SH-SY5Y (cell line): ENCODE data around the gene MRPL37.

ENCODE experiments used
- GATA2 ChIP-seq: IDR thresholded peaks from 2 replicates; pipeline ENCODE4 v1.6.1; 2011; ENCODE audit warnings: mild to moderate bottlenecking, low read depth, low read length
- GATA3 ChIP-seq: IDR thresholded peaks from 2 replicates; pipeline ENCODE4 v1.6.1; 2011; ENCODE audit warnings: low read depth, mild to moderate bottlenecking, low read length, moderate library complexity

The MRPL37 gene

DNA sequence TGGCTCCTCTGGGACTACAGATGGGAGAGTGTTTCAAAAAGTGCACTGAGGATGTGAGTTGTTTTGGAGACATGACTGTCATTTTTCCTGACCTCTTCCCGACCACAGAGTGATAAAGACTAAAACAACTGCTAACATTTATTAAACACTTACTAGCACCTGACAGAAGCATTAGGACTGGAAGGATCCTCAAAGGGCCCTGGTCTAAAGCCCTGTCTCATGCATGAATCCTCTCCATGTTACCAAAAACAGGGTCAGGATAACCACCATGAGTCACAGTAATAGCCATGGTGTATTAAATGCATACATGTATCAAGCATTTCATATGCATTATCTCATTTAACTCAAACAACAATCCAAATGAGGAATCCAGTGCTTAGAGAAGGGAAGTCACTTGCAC is 11.7 kb upstream of the MRPL37 start:
- TF ChIP-seq GATA3 (no peak), GATA2 (no peak)

DNA sequence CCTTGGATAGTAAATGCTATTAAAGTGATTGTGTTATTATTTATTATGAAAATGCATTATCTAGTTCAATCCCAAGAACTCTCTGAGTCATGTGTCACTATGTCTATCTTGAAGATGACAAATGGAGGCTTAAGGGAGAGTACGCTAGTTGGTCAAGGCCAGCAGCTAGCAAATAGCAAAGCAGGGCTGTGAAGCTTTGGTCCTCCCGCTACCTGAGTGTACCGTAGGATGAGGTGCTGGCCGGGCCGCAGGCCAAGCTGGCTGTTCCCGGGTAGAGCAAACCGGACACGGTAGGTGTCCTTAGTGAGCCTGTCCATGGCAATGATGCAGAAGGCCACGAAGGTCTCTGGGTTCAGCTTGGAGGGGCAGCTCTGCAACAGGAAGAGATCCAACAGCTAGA is 9.4 kb upstream of the MRPL37 start:
- TF ChIP-seq GATA3 (no peak), GATA2 (no peak)

DNA sequence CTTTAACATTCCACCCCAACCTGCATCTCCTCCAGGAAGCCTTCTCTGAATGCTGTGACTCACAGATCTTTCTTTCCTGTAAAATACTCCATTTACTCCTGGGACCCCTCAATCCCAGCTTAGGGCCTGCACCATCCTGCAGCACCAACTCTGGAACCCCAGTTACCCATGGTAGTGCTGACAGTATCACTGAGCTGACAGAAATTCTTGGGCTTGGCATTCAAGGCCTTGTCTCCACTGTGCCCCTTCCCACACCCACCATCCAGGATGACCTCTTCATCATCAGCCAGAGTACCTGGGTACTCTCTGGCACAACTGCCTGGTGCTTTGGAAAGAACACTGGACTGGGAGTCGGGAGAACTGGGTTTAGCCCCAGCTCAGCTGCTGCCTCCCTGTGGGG is 8.4 kb upstream of the MRPL37 start:
- no peak for TF ChIP-seq GATA3
- no peak for TF ChIP-seq GATA2

DNA sequence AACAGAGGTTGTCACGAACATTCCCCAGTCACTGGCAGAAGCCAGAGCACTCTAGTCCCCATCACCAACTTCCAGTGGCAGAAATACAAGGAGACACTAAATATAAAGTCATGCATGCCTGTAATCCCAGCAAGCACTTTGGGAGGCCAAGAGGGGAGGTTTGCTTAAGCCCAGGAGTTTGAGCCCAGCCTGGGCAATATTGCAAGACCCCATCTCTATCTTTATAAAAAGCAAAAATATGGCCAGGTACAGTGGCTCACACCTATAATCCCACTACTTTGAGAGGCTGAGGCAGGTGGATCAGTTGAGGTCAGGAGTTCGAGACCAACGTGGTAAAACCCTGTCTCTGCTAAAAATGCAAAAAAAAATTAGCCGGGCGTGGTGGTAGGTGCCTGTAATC is 6.5 kb upstream of the MRPL37 start:
- TF ChIP-seq GATA3 (no peak), GATA2 (no peak)

DNA sequence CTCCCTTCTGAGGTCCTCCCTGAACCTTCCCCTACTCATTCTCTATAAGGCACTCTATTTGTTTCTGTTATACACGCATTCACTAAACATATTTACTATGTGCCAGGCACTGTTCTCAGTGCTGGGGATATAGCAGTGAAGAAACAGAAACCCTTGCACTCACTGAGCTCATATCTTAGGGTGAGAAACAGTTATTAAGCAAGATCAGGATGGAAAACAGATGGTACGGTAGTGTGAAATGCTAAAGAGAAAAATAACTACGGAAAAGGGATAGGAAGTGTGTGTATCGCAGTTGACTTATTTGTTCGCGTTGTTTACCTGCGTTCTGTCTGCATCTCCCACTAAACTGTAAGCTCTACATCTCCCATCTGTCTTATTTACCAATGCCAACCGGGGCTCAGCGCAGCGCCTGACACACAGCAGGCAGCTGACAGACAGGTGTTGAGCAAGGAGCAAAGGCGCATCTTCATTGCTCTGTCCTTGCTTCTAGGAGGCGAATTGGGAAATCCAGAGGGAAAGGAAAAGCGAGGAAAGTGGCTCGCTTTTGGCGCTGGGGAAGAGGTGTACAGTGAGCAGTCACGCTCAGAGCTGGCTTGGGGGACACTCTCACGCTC is 709 bp upstream of the MRPL37 start:
- TF ChIP-seq GATA3 (no peak), GATA2 (no peak)

DNA sequence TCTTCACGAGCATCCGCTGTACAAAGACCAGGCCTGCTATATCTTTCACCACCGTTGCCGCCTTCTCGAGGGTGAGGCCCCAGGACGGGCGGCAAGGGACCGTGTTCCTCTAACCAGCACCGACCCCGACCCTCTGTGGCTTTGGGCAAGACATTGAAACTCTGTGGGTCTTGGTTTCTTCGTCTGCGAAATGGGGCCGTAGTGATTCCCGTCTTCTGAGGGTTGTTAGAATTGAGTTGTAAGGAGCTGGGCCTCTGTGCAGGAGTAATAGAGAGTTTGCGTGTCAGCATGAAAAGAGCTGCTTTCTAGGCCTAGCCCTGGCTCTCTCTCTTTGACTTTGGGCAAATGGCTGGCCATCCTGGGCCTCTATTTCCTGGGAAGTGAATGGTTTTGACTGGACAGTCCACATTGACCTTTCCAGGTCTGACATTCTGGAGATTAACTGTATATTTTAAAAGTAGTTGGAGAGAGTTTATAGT is 591 bp downstream of the MRPL37 start:
- TF ChIP-seq GATA3 (no peak), GATA2 (no peak)

DNA sequence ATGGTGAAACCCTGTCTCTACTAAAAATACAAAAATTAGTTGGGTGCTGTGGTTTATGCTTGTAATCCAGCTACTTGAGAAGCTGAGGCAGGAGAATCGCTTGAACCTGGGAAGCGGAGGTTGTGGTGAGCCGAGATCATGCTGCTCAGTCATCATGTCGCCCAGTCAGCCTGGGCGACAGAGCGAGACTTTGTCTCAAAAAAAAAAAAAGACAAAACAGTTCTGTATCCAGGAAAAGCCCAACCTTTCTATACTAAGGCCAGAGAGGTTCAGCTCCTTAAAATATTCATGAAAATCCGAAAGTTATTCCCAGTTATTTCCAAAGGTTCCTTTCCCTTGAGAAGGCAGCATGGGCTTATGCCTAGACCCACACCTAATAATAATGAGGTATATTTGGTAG is 4.2 kb downstream of the MRPL37 start:
- no peak for TF ChIP-seq GATA2
- no peak for TF ChIP-seq GATA3

DNA sequence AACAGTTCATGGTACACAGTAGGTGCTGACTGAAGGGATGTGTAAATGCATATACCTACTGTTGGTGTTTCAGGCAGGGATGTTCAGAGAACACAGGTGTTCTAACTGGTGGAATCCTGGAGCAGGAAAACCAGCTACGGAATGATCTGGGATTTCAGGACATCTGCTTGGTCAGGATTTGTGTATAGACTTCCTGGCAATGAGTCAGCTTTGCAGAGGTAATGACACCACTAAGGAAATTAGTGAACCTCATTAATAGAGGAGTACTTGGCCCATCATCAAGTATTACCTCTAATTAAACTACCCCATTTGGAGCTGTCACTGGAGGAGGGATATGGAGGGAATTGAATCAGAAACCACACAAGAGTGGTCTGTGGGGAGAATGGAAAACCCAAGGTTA is 7.3 kb downstream of the MRPL37 start:
- TF ChIP-seq GATA2 (no peak), GATA3 (no peak)

DNA sequence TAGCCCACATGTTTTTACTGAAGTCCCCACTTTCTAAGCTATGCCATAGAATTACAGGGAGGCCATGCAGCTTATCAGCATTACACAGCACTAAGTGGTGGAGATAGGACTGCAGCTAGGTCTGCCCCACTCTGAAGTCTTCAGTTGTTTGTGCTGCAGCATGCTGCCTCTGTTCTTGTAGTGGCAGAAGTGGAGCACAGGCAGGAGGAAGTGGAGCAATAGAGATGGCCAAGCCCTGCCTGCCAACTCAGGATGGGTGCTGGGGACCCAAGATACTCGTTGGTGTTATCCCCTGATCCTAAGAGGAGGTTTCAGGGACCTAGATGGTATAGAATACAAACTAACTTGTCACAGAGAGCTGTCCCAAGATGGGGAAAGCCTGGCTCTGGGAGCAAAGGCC is 12.9 kb downstream of the MRPL37 start:
- TF ChIP-seq GATA2, result no peak
- no peak for TF ChIP-seq GATA3

DNA sequence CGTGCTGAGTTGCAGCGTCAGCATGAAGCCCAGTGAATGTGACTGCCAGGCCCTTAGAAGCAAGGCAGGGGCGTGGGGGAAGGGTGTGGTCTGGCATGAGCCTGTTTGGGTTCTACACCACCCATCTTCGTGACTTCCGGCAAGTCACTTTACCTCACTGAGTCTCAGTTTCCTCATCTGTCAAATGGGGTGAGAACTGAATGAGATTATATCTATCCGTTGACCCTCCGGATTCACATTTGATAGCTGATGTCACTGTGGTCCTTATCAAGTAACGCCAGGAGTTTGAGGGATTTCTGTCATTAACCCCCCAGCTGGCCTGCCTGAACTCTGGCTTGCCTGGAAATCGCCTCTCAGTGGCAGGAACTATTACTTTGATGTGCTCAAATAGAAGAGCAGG is 15.6 kb downstream of the MRPL37 start:
- no peak for TF ChIP-seq GATA2
- TF ChIP-seq GATA3, result no peak

DNA sequence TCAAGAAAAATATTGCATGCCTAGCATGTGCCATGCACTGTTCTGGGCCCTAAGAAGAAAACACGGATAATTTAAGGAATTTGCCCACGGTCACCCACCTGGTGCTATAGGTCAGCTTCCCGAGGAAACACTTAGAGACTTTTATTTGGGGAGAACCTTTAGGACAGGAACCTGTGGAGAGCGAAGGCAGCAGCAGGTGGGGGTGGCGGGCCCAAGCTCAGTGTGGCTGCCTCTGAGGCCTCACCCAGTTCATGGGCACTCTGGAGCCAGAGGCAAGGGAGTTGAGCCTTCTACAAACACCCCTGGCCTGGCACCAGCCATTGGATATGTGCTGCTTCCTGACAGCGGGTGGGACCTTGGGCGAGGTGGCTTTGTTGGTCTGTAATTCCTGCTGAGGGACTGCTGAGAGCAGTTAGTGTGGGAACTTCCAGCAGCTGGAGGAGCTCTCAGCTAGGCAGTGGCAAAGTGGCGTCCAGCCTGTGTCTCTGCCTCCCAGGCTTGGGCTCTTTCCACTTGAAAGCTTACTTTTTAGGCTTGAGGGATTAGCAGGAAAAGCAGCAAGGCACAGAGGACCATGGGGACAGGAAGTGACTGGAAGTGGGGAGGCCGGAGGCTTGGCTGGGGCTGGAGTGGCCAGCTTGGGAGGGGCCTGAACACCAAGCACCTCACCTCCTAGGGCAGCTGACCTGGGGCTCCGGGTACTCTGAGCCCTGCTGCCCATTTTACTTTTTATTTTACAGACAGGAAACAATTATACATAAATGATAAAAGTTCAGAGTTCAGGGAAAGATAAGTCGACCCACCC is 19.1 kb downstream of the MRPL37 start:
- TF ChIP-seq GATA2 (no peak), GATA3 (no peak)

DNA sequence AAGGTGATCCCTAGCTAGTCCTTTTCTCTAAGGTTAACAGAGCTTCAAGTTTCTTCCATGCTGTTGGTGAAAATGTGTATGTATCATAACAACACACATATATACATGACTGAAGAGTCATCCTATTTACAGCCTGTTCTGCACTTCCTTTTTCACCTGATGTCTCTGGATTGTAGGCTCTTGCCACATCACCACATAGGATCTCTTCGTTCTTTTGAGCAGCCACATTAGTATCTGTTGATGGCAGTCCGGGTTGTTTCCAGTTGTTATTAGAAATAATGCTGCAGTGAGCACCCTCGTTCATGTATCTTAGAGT is 19.7 kb downstream of the MRPL37 start:
- TF ChIP-seq GATA3, result no peak

DNA sequence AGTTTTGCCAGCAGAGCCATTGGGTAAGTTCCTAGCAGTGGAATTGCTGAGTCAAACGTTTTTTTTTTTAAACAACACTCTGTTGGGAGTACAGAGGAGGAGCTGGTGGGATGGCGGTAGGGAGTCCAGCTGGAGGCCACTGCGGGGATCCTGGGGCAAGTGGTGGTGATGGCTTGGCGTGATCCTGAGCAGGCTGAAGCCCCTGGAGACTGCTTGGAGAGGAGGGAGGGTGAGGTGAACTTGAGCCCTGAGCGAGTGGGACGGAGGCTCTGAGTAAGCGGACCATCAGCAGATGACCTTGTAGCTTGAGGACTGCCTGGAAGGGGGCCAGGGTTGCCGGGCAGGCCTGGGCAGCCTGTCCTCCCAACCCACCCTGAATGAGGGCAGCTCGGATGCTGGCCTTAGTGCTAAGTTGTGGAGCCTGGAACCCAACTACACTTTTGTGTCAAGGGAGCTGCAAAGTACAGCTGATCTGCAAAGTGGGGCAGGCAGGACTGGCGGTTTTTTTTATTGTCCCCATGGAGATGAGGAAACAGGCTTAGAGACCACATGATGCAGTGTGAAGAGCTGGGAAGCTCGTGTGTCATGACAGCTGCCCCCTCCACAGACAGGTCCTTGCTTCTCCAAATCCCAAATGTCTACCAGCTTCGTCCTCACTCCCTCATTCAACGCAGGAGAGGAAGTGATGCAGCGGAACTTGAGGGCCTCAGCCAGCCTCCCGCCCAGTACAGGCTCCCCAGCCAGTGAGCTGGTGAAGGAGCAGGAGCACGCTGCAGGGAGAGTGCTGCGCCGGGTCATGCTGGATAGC is 20.2 kb downstream of the MRPL37 start:
- TF ChIP-seq GATA3, result no peak
- TF ChIP-seq GATA2, result no peak

DNA sequence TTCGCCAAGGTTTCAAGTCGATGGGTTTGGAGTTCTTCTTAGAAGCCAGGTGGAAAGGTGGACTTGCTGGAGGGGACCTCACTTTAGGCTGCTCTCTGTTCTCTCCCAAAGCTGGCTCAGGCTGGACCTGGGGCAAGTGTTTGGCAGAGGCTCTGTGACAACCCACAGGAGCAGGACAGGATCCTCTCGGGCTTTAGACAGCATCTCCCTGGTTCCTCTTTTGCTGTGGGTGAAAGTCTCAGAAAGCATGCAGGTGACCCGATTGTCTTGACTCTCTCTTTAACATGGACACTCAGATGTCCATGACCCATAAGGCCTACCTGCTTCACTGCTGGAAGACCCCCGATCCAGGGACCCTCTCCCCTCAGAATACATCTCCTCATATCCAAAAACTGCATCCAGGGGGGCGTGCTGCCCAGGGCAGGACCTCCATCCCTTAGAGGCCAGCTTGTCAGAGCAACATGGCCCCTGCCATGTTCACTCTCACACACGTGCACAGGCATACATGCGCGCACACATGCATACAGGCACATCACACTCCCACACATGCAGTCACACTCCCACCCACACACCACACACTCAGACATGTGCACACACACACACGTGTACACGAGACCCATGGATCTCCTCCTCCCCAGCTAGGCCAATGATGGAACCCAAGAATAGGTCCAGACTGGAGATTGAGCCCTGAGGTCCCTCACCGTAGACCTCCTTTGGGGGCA is 21.3 kb downstream of the MRPL37 start:
- TF ChIP-seq GATA2 (no peak), GATA3 (no peak)

DNA sequence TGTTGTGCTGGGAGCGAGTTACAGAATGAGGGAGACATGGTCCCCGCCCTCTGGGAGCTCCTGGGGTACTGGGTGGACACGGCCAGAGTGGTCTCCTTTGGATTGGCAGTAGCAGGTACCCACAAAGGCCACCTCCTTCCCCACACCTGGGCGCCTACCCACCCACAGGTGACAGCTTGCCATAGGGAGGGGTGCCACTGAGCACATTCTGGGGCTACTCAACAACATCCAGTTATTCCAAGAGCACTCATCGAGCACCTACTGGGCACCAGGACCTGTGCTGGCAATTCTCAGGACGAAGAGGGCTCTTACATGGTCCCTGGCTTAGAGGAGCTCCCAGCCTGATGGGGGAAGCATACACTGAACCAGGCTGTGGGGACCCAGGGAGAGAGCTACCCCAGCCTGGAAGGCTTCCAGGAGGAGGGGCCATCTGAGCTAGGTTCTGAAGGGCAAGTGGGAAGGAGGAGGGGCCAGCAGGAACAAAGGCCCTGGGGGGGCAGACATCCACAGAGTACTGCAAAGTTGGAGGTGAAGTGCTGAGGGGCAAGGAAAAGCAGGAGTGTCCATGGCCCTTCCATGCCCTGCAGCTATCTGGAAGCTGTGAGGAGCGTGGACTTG is 22.0 kb downstream of the MRPL37 start:
- TF ChIP-seq GATA3, result no peak
- TF ChIP-seq GATA2, result no peak
